G401.6 (cell line): ENCODE data around the gene FANK1.

Experiments used
- FAIRE-seq: peaks from 2 replicates; lab custom pipeline; 2012; peaks lifted over from hg19 to GRCh38; lab: Jason Lieb, UNC

FANK1 gene

DNA sequence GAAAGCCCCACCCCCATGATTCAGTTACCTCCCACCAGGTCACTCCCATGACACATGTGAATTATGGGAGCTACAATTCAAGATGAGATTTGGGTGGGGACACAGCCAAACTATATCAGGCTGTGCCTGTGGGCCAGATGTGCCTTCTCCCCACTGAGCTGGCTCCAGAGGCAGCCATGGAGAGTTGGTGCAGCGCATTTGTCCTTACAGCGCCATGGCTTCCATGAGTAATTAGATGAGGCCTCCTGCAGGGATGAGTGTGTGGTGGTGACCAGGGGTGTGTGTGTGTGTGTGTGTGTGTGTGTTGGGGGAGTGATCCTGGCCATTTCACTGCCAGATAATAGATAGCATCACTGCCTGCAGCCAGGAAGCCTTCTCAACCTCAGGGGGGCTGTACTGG lies 94.6 kb downstream of the FANK1 start:
- no peak for FAIRE-seq

DNA sequence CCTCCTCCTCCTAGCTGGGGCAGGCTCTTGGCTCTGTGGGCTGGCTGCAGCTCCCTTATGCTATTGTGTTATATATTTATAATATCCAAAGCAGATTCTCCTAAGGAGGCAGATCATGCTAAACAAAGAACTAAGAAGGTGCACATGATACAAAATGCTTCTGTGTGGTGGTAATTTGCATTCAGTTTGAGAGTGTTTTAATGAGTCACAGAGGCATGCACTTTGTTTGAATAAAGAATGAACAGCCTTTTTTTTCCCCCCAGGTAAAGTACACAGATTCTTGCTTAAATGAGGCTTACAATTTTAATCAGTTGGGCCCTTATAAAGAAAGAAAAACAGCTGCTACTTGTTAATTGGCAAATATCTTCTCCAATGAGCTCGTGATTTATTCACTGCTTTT lies 95.0 kb downstream of the FANK1 start:
- no peak for FAIRE-seq

DNA sequence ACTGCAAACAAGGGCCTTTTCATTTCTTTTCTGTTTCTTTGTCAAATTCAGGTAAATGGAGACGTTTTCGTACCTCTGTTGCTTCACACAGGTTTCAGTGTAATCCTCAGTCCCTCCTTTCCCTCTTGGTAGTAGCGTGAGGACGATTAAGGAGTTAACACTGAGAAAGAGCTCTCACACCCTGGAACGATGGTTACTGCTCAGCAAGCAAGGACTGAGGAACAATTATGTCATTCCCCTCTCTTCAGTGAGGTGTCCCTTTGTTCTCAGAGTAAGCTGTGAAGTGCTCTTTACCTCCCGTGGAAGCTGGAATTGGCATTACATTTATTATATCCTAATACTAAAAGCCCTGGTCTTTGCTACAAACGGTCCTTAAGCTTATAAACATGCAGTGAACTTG lies 95.9 kb downstream of the FANK1 start:
- FAIRE-seq, result no peak

DNA sequence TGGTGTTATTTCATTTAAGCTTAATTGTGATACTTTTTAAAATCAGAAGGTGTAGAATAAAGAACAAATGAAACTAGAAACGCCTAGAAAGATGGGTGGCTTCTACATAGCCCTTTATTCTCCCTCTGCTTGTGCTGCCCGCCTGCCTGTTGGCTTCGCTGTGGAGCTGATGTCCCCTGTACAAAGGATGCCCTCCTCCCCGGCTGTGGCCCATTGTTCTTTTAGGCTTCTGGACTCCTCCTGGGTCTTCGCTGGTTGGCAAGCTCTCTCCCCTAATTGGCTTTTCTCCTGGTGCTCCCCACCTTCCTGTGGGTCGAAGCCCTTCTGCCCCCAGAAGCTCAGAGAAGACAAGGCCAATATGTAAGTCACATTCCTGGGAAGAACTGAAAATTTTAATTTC lies 98.2 kb downstream of the FANK1 start:
- no peak for FAIRE-seq

DNA sequence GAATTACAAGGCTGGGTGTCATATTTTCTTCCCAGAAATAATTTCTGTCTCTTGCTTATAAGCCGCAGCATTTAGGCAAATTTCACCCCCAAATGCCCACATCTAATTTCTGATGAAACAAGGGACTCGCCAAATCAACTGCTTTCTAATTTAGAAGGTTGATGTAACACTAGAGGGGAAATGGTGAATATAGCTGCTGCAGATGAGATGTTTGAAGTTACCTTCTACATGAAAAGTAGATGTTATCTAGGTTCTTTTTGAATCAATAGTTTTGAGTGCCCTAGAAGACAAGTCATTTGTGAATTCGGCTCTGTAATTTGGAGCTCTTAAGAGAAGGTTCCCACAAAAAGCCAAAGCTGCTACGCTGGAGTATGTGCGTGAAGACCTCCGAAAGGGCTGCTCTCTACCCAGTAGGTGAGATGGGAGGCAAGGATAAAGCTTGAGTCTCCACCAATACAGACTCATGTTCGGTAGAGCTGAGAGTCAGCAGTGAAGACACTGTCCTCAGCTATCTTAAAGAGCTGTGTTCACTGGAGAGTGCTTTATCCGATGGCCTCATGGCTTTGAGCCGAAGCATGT lies 99.5 kb downstream of the FANK1 start:
- FAIRE-seq, result no peak

DNA sequence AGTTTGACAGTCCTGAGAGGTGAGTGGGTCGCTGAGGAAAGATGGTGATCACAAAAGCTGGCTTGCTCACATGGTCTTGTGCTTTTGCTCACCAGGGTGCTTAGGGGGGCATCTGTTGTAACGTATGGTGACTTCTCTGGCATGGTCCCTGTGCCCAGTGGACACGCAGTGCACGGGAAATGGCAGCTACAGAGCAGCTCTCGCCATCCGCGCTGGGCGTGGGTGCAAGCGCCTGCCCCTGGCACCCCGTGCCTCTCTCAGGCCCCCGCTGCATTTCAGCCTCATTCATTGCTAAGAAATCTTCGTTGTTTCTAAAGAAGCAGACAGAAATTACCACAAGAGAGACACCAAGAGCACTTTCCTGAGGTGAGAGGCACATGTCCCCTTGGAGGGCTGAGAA lies 101.2 kb downstream of the FANK1 start:
- FAIRE-seq, result no peak

DNA sequence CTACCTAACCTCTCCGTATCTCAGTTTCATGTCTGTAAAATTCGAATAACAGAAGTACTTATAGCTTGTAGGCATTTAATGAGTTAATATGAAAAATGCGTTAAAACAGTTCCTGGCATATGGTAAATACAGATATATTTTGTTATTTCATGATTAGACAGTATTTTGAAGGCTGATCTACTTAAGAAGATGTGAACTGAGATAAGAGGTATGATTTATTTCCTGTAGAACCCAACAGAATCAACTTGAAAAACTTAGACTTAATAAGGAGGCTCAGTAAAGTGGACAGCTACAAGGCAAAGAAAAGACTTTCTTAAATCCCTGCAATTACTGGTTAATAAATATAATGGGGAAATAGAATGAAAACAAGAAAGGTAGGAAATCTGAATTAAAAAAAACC lies 103.3 kb downstream of the FANK1 start:
- no peak for FAIRE-seq

DNA sequence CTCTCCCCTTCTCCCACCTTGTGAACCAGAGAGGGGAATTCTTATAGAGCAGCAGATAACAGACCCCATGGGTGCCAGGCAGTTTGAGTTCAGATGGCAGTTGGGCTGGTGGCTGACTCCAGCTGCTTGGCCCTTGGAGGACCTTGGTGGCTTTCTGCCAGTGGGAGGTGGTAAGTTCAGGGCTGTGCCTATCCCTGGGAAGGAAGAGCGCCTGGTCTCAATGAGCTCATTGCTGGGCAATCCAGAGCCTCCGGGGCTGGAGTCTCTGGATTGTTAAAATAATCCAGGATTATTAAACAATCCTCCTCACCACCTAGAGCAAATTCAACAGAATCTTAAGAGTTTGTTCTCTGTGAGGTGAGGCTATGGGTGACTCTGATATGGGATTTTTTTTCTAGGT lies 105.2 kb downstream of the FANK1 start:
- FAIRE-seq, result no peak

DNA sequence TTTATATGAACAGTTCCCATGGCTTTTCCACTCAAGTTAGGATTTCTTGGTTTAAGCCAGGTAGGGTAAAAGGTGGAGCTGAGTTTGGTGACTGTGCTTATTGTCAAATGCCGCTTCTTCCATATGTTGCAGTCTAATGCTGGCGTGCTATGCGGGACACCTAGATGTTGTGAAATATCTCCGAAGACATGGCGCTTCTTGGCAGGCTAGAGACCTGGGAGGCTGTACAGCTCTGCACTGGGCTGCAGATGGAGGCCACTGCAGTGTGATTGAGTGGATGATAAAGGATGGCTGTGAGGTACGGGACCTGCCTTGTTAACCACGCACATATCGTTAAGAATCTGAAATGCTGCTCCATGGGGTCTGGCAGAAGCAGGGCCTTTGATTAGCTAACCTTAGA lies 108.4 kb downstream of the FANK1 start:
- no peak for FAIRE-seq

DNA sequence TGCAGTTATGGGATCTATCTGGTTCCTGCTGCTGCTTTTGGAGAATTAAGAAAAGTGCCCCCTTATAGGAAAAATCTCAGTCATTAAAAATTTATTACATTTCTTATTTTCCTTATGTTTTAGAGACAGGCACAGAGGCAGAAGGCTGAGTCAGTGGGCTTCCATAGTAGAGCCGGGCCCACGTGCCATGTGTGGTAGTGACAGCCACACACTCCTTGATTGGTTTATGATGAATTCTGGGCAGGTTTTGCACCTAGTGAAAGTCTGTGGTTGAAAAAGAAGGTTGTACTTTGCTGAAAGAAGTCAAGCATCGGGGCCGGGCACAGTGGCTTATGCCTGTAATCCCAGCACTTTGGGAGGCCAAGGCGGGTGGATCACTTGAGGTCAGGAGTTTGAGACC lies 109.9 kb downstream of the FANK1 start:
- no peak for FAIRE-seq

DNA sequence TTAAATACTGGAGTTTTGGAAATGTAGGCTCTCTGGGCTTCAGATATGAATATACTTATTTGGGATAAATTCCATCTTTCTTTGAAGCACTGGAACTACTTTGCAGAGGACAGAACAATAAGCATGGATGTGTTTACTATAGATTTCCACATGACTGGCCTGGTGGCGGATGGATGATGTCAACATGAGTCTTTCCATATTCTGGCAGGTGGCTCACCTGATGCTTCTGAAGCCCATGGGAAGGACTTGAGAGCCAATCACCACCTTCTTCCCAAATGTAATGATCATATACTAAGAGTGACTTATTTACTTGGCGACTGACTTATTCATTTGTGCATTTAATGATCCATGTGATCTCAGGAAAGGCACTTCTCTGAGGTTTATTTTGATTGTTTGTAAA lies 110.5 kb downstream of the FANK1 start:
- FAIRE-seq, result no peak

DNA sequence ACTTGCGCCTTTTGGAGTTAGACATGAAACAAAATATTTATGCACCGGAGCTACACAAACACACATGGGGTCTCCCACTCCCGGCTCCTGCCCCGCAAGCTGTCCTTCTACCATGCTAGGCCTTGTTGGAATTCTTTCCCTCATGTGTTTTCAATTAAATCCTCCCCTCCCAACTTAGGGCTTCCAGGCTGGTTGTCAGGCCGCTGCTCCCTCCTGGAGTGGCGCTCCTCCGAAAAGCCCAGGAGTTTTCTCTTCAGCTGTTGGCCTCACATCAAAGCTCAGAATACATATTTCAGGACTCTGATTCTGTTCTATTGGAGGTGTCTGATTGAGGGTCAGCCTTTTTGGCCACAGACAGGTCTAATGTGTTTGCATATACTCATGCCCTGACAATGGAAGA lies 113.3 kb downstream of the FANK1 start:
- no peak for FAIRE-seq

DNA sequence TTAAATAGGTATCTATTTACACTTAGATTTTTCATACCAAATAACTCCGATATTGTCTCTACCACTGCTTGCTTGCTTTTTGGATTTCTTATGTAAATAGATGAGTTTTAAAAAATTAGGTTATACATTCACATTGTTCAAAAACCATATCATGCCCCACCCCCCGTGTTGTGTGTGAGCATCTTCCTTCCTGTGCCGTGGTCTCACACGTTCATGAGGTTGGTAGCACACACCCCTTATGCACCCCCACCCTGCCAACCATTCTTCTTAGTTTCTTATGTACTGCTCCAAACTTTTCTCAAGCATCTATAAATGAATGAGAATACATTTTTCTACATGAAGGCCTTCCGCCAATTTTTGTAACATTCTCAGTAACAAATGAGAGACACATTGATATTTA lies 115.6 kb downstream of the FANK1 start:
- no peak for FAIRE-seq

DNA sequence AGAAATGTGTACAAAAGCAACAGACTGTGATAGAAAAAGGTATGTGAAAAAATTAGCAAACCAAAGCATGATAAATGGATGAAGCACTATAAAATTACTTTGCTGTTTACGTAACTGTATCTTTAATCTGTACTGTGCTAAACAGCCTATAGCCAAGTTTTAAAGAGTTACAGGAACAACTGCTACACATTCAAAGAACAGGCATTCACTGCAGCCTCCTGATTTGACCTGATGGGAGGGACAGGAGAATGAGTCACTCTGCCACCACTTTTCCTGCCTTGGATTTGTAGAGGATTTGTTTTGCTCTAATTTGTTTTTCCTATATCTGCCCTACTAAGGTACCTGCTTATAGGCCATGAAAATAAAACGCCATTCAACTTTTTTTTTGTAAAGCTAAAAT lies 116.1 kb downstream of the FANK1 start:
- FAIRE-seq, result no peak

DNA sequence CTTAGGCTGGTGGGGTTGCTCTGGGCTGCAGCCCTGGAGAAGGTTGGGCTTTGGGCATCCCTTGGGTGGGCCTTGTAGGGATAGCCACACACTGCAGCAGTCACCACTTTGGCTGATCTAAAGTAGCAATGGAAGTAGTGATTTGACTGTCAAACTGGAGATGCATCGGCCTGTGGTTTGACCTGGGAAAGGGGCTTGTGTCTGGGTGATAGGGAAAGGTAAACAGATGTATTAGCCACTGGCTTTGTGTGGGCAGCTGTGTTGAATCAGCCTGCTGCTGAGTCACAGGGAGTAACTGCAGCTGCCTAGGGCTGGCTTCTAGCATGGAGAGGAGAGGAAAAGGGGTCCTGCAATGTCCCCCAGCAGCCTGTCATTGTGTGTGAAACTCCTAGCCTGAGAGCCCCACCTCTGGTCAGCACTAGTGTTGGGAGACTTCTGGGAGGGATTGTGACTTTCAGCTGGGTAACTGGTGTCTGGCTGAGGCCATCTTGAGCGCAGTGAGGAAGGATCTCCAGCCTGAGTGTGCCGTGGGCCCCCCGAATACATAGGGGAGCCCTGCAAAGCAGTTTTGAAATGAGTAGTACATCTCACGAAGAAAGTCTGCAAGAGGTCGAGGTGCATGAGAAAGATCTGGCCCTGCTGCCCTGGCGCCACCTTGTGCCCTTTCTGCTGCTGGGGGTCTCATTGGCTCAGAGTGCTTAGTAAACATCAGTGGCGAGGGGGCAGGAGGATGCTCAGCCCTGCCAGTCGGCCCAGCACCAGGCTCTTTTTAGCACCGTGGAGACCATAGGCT lies 117.3 kb downstream of the FANK1 start:
- no peak for FAIRE-seq

DNA sequence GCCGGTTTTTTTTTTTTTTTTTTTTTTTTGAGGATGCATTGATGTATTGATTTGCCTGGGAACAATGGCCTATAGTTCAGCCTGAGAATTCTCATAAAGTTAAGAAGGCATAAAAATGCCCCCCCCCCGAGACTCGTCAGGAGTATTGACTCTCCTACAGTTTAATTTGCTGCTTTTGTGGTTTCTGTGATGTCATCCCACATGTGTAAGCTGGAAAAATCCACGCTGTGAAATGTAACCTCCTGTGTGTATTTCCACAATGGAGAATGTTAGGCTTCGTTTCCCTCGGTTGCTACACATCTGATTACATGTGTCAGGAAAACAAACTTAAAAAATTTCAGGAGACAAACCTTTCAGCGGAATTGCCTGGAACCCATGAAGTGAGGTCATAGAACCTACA lies 117.9 kb downstream of the FANK1 start:
- no peak for FAIRE-seq

DNA sequence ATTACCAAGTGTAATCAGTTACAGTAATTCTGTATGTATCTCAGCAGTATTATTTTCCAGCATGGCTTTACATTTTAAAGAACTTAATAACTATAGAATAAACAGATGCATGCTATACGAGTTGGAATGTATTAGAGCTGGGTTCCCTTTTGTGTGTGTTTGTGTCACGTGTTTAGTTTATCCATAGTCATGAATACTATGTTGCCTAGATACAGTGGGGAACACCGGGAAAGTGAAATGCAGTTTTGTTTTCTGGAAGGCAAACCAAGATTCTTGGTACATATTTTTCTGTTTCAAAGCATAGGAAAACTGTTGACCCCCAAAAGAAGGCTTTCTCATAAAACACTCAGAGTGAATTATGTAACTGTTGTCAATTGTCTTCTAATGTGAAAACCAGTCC lies 119.0 kb downstream of the FANK1 start:
- no peak for FAIRE-seq

DNA sequence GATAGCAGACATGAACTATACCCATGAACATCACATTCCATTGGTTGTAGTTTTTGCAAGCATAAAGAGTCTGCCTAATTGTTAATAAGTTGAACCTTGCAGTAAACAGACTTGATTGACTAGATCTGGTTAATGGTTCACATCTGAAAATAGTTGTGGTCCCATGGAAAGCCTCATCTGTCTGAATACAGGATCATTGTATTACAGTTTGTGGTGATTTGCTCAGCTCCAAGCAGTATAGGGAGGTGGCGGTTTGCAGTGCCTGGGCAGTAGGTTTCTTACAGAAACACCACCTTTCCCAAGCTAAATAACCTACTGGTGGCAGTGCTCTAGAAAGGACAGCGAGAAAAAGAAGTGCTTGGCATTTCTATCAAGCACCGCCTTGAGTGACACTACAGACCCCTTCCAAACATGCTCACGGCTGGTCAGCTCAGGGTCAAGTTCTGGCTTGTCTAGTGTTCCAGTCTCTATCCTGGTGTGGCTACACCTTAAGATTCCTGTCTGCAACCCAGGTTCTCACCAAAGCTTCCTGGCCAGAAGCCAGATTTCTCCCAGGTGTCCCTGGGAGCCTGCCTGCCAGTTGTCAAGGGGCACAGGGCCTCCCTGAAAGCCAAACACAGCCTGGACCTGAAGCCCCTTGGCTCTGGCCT lies 119.9 kb downstream of the FANK1 start:
- no peak for FAIRE-seq

DNA sequence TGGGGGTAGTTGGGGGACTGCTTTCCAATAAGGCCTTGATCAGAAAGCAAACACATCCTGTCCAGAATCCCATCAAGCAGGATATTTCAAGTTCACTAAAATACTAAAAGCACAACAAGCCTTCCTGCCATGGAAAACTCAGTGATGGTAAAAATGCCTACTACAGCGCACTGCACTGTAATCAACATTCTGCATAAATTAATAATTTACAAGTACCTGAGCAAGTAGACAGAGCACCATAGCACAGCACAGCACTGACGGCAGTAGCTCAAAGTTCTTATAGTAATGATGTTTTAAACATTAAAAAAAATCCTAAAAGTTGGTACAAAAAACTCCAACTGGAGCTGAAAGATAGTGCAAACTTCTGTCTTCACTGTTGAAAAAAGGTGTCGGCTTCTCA lies 120.5 kb downstream of the FANK1 start:
- FAIRE-seq, result no peak

DNA sequence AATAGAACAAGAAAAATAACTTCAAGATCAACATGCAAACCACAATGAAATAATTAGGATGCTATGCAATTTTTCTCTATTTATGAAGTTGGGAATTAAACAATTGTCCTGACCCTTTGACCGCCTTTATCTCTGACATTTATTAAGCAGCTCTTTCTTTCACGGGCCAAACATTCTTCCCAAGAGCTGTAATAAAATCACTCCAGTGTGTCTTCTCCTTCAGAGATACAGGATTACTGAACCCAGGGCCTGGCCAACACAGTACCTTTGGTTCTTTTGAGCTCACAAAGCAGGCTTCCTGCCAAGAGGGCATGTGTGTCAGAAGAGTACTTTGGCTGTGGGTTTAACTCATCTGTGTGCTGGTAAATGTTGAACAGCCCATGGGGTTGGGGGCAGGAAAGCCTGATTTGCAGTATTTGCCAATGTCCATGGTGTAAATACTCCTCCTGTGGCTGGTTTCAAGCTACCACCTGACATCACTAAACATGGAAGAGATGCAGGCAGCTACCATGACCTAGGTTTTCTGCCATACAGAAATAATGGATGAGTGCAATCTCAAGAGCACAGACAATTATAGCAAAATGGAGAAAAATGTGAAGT lies 121.7 kb downstream of the FANK1 start:
- no peak for FAIRE-seq

DNA sequence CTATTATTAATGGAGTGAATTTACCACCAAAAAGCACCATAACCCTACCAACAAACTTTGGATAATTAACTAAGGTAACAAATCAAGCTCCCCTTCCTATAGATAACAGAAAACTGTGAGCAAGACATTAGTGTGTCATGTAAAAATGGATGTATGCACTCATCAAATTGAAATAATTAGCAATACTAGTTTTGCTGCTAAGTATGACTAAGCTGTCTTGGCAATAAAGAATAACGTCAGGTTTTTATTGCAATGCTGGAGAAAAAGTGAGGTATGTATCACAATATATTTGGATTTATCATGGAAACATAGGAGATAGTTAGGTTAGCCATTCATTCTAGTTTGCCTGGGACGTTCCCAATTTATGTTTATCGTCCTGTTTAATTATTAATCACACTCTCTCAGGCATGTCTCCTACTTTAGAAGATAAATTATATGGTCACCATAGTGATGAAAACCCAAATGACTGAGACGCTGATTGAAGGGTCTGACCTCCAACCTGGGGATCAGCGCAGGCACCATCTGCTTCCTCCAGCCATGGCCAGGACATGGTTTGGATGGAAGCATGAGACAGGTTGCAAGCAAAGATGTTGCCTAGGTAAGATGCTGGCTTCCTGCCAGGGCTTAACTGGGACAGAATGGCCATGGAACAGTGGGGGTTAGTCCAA lies 125.6 kb downstream of the FANK1 start:
- FAIRE-seq, result no peak

DNA sequence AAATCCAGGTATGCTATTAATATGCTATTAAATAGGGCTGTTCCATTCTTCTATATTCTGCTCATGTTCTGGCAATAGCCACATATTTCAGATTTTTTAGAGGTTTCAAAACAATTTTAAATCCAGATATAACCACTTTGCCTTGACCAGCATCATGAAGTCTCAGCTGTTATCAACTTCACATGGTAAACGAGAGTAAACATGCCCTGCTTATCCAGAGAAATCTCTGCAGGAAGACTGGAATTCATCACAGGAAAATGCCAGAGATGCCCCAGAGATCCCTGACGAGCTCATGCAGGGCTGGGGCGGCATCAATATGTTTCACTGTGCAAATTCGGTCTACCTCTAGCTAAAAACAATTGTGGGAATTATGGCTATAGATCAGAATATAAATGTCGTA lies 126.5 kb downstream of the FANK1 start:
- no peak for FAIRE-seq

DNA sequence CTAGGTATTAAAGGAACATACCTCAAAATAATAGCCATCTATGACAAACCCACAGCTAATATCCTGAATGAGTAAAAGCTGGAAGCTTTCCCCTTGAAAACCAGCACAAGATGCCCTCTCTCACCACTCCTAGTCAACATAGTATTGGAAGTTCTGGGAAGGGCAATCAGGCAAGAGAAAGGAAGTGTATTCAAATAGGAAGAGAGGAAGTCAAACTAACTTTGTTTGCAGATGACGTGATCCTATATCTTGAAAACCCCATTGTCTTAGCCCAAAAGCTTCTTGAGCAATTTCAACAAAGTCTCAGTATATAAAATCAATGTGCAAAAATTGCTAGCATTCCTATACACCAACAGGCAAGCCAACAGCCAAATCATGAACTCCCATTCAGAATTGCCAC lies 131.3 kb downstream of the FANK1 start:
- FAIRE-seq, result no peak
